Measurements from ENCODE around the gene U2SURP. TPM values are rescaled to one million over a fixed set of nuclear protein-coding genes. Genes with fewer than 3 reads are reported as not detected.

Gene U2SURP
- total and polyA plus RNA-seq, 2 donors (not counting 3 experiments of a cell fraction or from before 2014, with no cell fraction given) = 12.6 to 92.4 TPM

GRCh38 chr3:143036557-143036956 lies 35.2 kb downstream of the U2SURP start:
- intact Hi-C loops (cut with micrococcal nuclease) = loop anchor here (5.0 kb wide), 1 partner anchor 636 kb away; no protein-coding TSS in a partner anchor
- no peaks in the 10 kb centered on the region for H3K4me1 ChIP-seq (ENCODE audit: control insufficient read depth, extremely low read depth, insufficient read depth, low read length)
- TF ChIP-seq EZH2 (IDR thresholded peaks at IDR 0.05; ENCODE audit: borderline replicate concordance, low read depth, low read length, severe bottlenecking) (no peak), FOS (IDR thresholded peaks at IDR 0.05; ENCODE audit: borderline replicate concordance, insufficient read depth, low read length) (no peak)
- no peaks in the 10 kb centered on the region for H3K9me1 ChIP-seq (replicated peaks; ENCODE audit: control insufficient read depth, extremely low read depth, insufficient read depth, low read length)
- DNase-seq (ENCODE audit: low read depth, low spot score) = no peak
- no peak overlapping the region for H3K27ac ChIP-seq (ENCODE audit: insufficient read depth, low read depth, low read length)
- H3K36me3 ChIP-seq (ENCODE audit: control insufficient read depth in 2 of 2, extremely low read depth in 1 of 2, insufficient read depth in 2 of 2, low read length in 2 of 2) = peaks cover 0 to 16% of the 10 kb centered on the region in 2 experiments
- no peak overlapping the region for H3K9ac ChIP-seq (replicated peaks; ENCODE audit: extremely low read depth, insufficient read depth, low read length)
- H3K79me2 ChIP-seq (ENCODE audit: control insufficient read depth, insufficient read depth, low read length) = peaks cover under 1% of the 10 kb centered on the region
- POLR2A ChIA-PET = no interaction called here
- CTCF ChIA-PET = interaction anchor here (0.9 to 2.7 kb wide), 2 partner anchors 20 to 637 kb away, joined by 3 to 18 read pairs; no protein-coding TSS in a partner anchor
- no peaks in the 10 kb centered on the region for H4K20me1 ChIP-seq (replicated peaks; ENCODE audit: control insufficient read depth, extremely low read depth, insufficient read depth, low read length)
- H3K9me3 ChIP-seq (replicated peaks; ENCODE audit: control insufficient read depth, insufficient read depth, low read length) = no peaks in the 10 kb centered on the region
- no peak overlapping the region for H3K4me3 ChIP-seq (replicated peaks in 1 of 3; ENCODE audit: insufficient read depth in 1 of 3, low read depth in 1 of 3, low read length in 3 of 3)
- H3K27me3 ChIP-seq (ENCODE audit: control insufficient read depth in 2 of 2, insufficient read depth in 2 of 2, low read length in 2 of 2) = no peaks in the 10 kb centered on the region
- no peak overlapping the region for H3K4me2 ChIP-seq (ENCODE audit: insufficient read depth, low read length)
- dilution Hi-C loops (cut with MboI; ENCODE audit: extremely low pct_ligation_motif_present, low sequenced_read_pairs) = no loop called here
- no peak for FAIRE-seq
- no TSS peak for BruUV-seq (replicated peaks)
- H2AFZ ChIP-seq (ENCODE audit: low read depth, low read length) = no peak overlapping the region

DNA sequence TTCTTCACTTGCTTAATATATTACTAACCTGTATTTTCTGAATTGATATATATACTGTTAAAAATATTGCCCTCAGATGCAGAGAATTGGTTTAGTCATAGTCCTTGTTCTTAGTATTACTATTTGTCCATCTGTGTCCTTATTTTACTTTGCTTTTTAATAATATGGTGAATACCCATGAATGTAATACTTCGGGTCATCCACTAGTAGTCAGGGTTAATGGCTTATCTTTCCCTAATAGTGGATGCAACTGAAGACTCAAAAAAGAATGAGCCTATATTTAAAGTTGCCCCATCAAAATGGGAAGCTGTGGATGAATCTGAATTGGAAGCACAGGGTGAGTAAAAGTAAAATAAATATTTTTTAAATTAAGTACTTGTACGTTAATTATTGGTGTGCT lies 36.5 kb downstream of the U2SURP start:
- intact Hi-C loops (cut with micrococcal nuclease) (loop anchor here (5.0 kb wide), 1 partner anchor 634 kb away; no protein-coding TSS in a partner anchor), dilution Hi-C loops (cut with MboI; ENCODE audit: extremely low pct_ligation_motif_present, low sequenced_read_pairs) (no loop called here)
- Histone ChIP-seq H3K27ac (ENCODE audit: insufficient read depth, low read depth, low read length) (no peak overlapping the region), H3K4me3 (replicated peaks in 1 of 3; ENCODE audit: insufficient read depth in 1 of 3, low read depth in 1 of 3, low read length in 3 of 3) (no peak overlapping the region), H2AFZ (ENCODE audit: low read depth, low read length) (no peak overlapping the region), H3K79me2 (ENCODE audit: control insufficient read depth, insufficient read depth, low read length) (peaks cover 5% of the 10 kb centered on the region), H3K4me2 (ENCODE audit: insufficient read depth, low read length) (no peak overlapping the region), H3K9me3 (replicated peaks; ENCODE audit: control insufficient read depth, insufficient read depth, low read length) (no peaks in the 10 kb centered on the region), H3K4me1 (ENCODE audit: control insufficient read depth, extremely low read depth, insufficient read depth, low read length) (no peaks in the 10 kb centered on the region), H3K36me3 (ENCODE audit: control insufficient read depth in 2 of 2, extremely low read depth in 1 of 2, insufficient read depth in 2 of 2, low read length in 2 of 2) (peaks cover 0 to 19% of the 10 kb centered on the region in 2 experiments), H3K27me3 (ENCODE audit: control insufficient read depth in 2 of 2, insufficient read depth in 2 of 2, low read length in 2 of 2) (no peaks in the 10 kb centered on the region), H3K9me1 (replicated peaks; ENCODE audit: control insufficient read depth, extremely low read depth, insufficient read depth, low read length) (no peaks in the 10 kb centered on the region), H4K20me1 (replicated peaks; ENCODE audit: control insufficient read depth, extremely low read depth, insufficient read depth, low read length) (no peaks in the 10 kb centered on the region), H3K9ac (replicated peaks; ENCODE audit: extremely low read depth, insufficient read depth, low read length) (no peak overlapping the region)
- ChIA-PET POLR2A (no interaction called here), CTCF (interaction anchor here (1.3 to 2.7 kb wide), 3 partner anchors 13 to 636 kb away, joined by 3 to 18 read pairs (median 8); no protein-coding TSS in a partner anchor)
- DNase-seq (ENCODE audit: low read depth, low spot score) (no peak), FAIRE-seq (no peak)
- TF ChIP-seq EZH2 (IDR thresholded peaks at IDR 0.05; ENCODE audit: borderline replicate concordance, low read depth, low read length, severe bottlenecking) (no peak), CTCF (IDR thresholded peaks at IDR 0.05; ENCODE audit: extremely low read depth in 1 of 2, insufficient read depth in 1 of 2, low read depth in 1 of 2, low read length in 2 of 2) (peak in 1 of 2 donors; percentile 1), MAX (IDR thresholded peaks at IDR 0.05; ENCODE audit: insufficient read depth, insufficient read length) (no peak), POLR2AphosphoS5 (IDR thresholded peaks at IDR 0.05; ENCODE audit: insufficient read depth, low read depth, low read length) (no peak), JUN (IDR thresholded peaks at IDR 0.05; ENCODE audit: borderline replicate concordance, insufficient read depth, insufficient read length, low read depth) (no peak), GATA2 (IDR thresholded peaks at IDR 0.05; ENCODE audit: insufficient read depth, insufficient read length, low read depth, low read length) (no peak), FOS (IDR thresholded peaks at IDR 0.05; ENCODE audit: borderline replicate concordance, insufficient read depth, low read length) (no peak)
- no TSS peak for BruUV-seq (replicated peaks)
